Stimulated activated CD8-positive, alpha-beta memory T cell treated with anti-CD3 and anti-CD28 coated beads, Interleukin-12 subunit alpha, Interleukin-12 subunit beta, amount 100 ng/mL, for 24 hours (primary cell): ENCODE data around the gene IL22RA2.

Source experiments
- DNase-seq: peaks from one replicate; pipeline ENCODE4 v3.0.0-alpha.2; 2020; ENCODE audit errors: extremely low read depth

Gene IL22RA2

GRCh38 chr6:137097057-137097456 lies 76.4 kb downstream of the IL22RA2 start:
- no peak for DNase-seq

- DNase-seq, result no peak
These were observed 77.7 kb downstream of the IL22RA2 start for GRCh38 chr6:137095651-137096238.

DNA sequence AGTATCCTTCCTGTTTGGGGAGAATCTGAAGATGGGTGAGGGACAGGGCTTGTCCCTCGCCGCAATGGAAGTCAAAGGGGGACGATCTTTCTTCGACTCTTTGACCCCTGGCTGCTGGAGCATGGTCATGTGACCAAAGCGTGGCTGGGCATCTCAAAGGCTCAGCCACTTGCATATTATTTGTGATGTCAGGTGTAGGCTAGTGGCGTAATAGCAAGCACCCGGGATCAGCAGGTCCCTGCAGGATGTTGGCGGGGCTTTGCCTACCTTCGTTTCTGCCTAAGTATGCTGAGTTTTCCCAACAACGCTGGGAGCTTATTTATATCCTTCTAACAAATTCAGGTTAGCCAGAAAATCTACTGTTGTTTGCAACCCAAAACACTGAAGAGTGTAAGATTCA lies 78.4 kb downstream of the IL22RA2 start:
- no peak for DNase-seq

GRCh38 chr6:137094411-137095008 lies 78.9 kb downstream of the IL22RA2 start:
- DNase-seq, result no peak
